Hematopoietic multipotent progenitor cell (in vitro differentiated cells): Measurements from ENCODE around the gene CFAP410. TPM values are rescaled to one million over a fixed set of nuclear protein-coding genes. Genes with fewer than 3 reads are reported as not detected.
A peak's percentile ranks its signal among the peaks of the same experiment; 100 is the strongest.
"Not testable (repeated sequence)": the region's sequence is repeated elsewhere in the genome, so short reads cannot be mapped to it uniquely, and the experiment has no call there.

ENCODE experiments used
- DNase-seq, 3 donors: peaks; one replicate each; pipeline ENCODE4 v3.0.0-alpha.2; 2011 to 2015; ENCODE audit warnings: low read depth in 2 of 3, low spot score in 2 of 3
- total RNA-seq: library from RNA; depleted of rRNA; stranded (reverse); fragments of >200 nt; gene quantifications from one replicate; pipeline ENCODE4 v1.2.3, GENCODE V29; 2012

The CFAP410 gene
- total RNA-seq, 1 donor: 19.7 TPM

DNA sequence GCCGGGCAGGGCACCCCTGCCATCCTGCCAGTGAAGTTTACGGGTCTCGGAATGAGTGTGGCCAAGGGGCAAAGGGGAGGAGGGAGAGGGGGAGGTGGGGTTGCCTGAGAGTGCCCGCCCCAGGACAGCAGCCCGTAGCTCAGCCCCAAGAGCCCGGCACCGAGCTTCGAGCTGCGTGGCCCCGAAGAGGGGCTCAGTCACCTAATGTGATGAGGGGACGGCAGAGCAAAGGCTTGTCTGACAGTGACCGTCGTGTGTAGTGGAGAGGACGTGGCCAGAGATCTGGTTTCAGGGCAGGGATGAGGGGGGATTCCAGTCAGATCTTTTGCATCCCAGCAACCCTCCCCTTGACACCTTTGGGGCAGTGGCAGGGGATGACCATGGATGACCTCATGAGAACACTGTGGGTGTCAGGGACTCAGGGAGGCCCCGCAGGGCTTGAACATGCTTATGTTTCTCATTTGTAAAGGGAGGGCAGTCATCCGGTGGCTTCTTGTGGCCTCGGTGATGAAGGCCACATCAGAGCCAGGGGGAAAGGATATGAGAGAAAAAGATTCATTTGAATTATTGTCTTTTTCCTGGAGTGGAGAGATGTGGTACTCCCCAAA is 13.2 kb upstream of the CFAP410 start:
- no peak for DNase-seq

DNA sequence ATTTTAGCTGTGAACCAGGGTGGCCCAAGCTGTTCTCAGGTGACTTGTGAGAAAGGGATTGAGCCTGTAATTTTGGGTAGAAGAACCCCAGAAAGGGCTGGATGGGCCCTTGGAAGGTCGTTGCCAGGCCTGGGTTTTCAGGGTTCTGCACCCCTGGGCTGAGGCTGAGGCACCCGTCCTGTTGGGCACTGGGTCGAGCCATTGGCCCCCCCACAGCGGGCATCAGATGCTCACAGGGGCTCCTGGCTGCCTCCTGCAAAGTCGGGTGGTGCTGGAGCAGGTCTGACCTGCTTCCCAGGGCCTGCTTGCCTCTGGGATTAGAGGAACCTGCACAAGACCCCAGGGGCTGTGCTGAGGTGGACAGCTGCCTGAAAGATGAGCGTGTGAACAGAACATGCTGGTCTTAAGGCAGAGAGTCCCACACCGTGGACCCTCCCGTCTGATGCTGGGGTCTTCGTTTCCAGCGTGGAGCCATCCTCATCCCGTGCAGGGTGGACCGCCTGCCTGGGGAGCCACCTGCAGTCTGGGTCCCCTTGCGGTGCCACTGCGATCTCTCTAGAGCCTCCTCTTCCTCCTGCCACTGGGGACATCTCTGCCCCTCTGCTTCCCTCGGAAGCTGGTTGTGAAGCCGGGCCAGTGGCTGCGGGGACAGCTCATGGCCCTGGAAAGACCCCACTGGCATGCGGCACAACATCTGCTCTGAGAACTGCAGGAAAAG is 12.5 kb upstream of the CFAP410 start:
- DNase-seq: no peak

GRCh38 chr21:44350773-44351481 is 11.7 kb upstream of the CFAP410 start:
- no peak for DNase-seq

GRCh38 chr21:44349847-44350772 is 10.9 kb upstream of the CFAP410 start:
- DNase-seq: peak in 1 of 3 donors; percentile 20

DNA sequence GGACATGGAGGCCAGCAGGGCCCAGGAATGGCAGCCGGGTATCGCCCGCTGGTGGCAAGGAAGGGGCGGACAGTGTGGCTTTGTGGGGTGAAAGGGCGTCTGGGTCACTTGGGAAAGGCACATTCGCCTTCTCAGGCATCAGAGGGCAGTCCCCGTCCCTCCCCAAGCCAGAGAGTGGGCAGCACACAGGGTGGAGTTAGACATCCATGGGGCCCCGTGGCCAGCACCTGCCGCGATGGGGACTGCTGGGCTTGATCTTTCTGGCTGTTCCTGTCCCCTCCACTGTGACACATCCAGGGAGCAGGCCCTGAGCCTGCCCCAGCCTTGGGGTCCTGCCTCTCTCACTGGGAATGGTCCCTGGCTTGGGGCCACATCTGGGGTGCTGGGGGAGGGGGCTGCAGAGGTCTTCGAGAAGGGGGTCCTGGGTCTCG is 10.2 kb upstream of the CFAP410 start:
- DNase-seq: no peak

DNA sequence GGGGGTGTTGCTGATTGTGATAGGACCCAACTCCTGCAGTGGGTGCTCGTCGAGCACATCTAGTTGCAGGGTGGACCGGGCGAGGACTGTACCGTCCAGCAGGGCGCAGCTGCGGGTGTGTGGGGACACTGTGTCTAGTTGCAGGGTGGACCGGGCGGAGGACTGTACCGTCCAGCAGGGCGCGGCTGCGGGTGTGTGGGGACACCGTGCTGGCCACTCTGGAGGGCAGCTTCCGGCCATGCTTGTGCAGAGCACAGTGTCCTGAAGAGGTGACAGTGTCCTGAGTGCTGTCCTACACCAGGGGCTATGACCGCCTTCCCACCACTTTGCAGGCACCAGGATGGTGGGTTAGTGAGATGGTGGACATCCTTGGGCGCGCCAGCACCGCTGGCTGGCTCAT is 9.7 kb upstream of the CFAP410 start:
- no peak for DNase-seq

DNA sequence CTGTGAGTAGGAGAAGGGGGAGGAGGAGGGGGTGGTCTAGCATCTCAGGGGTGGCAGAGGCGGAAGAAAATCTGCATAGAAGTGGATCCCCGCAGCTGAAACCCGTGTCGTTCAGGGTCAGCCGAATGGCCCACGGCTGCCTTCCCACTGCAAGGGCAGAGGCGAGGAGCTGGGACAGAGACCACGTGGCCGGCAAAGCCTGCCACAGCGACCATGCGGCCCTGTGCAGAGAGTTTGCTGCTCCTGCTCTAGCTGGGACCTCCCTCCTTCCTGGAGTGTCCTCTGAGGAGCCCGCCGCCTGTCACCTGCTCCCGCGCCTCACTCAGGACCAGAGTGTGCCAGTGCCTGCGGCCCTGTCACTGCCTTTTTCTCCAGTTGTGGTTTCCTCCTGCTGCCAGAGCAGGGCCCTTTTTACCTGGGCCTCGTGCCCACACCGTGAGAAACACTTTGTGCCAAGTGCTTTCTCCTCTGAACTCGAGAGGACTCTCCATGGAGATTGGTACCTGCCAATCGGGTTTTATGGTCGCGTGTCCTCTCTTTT is 8.8 kb upstream of the CFAP410 start:
- no peak for DNase-seq

- DNase-seq: no peak
Measured at GRCh38 chr21:44345495-44345894, 6.3 kb upstream of the CFAP410 start.

- DNase-seq: no peak
Measured at GRCh38 chr21:44344541-44345183, 5.5 kb upstream of the CFAP410 start.

DNA sequence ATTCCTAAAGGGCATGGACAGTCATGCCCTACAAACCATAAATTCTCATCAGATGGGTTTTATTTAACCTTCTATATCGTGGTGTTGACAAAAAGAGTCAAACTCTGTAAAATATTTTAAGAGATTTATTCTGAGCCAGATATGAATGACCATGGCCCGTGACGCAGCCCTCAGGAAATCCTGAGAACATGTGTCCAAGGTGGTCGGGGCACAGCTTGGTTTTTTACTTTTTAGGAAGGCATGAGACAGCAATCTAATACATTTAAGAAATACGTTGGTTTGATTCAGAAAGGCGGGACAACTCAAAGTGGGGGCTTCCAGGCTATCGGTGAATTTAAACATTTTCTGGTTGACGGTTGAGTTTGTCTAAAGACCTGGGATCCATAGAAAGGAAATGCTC is 3.8 kb upstream of the CFAP410 start:
- peak in 1 of 3 donors; percentile 55 for DNase-seq

- not testable (repeated sequence) for DNase-seq
Measured at GRCh38 chr21:44341726-44342458, 2.7 kb upstream of the CFAP410 start.

GRCh38 chr21:44337941-44338895 is 972 bp downstream of the CFAP410 start:
- DNase-seq: peak in 2 of 3 donors; percentile 34 to 42

DNA sequence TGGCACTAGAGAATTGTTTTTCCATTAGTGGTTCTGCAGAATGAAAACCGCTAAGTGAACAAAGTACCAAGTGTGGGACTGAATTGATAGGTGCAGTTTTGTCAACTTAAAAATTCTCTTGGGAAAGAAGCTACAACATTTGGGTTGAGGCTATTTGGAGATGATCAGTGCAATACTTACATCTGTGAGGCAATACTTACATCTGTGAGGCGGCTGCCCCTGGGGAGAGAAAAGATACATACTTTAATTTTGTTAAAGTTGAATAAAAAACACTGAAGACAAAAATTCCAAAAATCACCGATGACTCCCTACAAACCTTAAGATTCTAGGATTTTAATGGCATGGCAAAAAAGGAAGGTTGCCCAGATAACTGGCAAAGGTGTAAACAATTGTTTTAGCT is 1.7 kb downstream of the CFAP410 start:
- no peak for DNase-seq

DNA sequence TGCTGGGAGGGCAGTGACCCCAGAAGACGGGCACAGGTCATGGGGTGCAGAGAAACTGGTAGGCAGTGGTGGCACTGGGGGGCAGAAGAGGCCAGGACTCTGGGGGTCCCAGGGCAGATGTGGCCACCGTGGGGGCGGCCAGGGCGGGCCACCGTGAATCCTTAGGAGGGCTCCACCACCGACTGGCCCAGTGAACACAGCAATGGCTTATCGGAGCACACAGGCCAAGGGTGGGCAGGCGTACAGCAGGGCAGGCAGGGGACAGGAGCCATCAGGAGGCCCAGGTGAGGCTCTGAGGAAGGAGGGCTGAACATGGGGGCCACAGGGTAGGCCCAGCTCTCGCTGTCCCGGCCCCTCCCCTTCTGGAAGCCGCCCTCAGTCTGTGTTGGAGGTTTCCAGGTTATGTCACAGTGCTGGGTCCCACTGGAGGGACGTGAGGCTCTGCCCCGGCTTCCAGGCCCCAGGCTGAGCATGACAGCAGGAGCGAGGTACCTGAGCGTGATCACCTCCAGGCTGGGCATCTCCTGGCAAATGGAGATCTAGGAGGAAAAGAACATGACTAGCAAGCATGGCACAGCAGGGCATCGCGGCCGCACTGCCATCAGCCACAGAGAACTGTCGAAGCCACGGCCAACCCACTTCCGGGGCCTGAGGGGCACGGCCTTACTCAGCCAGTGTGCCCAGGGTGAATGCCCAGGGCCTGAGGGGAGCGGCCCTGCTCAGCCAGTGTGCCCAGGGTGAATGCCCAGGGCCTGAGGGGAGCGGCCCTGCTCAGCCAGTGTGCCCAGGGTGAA is 3.7 kb downstream of the CFAP410 start:
- no peak for DNase-seq

GRCh38 chr21:44334329-44335030 is 4.7 kb downstream of the CFAP410 start:
- no peak for DNase-seq

DNA sequence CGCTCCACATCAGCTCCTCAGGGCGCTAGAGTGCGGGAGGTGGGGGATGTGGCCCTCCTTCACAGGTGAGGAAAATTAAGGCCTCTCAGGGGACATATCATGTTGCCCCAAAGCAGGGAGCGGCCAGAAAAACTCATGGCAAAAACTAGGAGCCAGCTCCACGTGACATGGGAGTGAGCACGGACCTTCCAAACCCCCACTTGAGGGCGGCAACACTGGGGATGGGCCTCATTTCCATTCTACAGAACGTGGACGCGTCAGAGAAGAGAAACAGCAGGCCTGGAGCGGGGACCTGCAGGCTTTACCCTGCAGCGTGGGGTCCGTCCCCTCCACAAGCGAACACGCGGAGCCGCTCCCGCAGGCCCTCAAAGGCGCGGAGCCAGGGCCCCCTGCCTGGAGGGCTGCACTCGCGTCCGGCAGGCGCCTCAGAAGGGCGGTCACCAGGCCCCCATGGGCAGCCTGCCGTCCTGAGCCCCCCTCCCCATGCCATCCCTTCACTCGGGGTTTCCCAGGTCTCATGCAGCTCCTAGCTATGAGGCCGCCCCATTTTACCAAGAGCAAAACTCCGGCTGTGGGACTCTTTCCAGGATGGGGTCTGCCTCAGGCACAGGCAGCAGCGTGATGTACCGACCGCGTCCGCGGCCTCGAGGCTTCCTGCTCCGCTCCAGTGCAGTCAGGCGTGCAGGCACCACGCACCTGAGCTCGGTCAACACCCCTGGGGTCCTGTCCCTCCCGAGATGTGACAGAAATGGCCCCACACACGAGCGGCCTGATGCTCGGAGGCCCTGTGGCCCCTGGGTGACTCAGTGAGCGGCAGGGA is 5.5 kb downstream of the CFAP410 start:
- DNase-seq: no peak
